HG02938 (cell line): ENCODE data around the gene PGA5.

Source experiments
- ATAC-seq: cut with Tn5 transposase; IDR thresholded peaks from one replicate; pipeline ENCODE4 v1.9.1; 2021; ENCODE audit warnings: mild to moderate bottlenecking, moderate library complexity; ENCODE audit not compliant: unreplicated experiment

PGA5 gene

DNA sequence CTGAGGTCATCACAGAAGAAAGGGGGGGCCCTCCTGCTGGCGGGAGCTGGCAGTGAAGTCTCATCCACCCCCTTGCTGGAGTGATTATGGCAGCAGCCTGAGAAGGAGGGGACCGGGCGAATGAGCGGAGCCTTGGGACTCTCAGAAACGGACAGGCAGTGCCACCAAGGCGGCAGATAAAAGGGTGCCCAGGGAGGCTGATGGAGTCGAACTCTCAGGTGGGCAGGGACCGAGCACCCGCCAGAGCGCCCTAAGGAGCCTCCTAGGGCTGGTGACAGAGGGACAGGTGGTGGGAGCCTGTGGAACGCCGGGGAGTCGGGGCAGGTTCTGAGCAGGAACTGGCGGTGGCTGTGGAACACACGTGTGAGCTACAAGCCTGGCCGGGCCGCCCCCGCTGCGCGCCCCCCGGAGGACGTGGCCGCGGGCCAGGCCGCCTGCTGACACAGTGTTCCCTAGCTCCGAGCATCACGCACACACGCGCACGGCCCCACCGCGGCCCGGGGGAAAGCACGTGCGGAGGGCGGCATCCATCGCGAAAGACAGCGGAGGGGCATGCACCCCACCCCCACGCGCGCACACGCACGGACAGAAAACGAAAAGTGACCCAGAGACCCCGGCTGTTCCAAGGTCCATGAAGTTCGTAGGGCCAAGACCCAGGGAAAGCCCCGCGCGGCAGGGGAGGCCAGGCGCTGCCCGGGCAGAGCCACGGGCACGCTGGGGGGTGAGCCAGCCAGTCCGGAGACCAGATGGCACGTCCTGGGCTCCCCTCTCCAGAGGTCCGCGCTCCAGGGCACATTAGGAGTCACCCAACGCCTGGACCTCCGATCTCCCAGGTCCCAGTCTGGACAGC is 53.1 kb downstream of the PGA5 start:
- ATAC-seq, result peak; percentile 22

GRCh38 chr11:61294717-61295595 is 54.0 kb downstream of the PGA5 start, which contains the start of gene VWCE:
Gene VWCE (minus strand): TSS chr11:61295316. CDS start chr11:61295037, 279 bp downstream.
- peak; percentile 69 for ATAC-seq

- ATAC-seq, result no peak
Observed at GRCh38 chr11:61295596-61295926, 54.6 kb downstream of the PGA5 start.

- ATAC-seq, result no peak
Observed at GRCh38 chr11:61297341-61297740, 56.4 kb downstream of the PGA5 start.

GRCh38 chr11:61297746-61298145 is 56.8 kb downstream of the PGA5 start:
- ATAC-seq, result no peak

DNA sequence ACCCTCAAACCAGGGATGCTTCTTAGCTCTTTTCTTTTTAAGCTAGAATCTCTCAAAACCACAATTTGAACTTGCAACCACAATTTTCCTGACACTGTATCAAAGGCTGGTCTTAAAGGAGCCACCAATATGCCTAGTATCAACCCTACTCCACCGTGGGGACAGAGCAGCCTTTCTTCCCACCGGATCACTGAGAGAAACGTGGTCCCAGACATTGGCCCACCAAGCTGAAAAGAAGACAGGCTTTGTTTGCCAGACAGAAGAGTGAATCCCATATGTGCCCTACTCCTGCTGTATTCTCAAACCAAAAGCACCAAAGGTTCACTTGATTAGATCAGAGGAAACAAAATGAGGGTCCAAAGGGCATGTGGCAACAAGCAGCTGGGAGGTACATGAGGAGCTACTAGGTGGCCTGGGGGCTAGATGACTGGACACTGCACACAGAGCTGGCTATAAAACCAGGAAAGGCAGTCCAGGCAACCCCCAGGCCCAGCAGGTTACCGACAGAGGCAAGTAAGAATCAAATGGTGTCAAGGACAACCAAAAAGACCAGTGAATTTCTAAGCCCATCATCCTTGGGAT is 57.8 kb downstream of the PGA5 start:
- ATAC-seq, result no peak
